Progenitor cell of endocrine pancreas (in vitro differentiated cells): Measurements from ENCODE around the gene OR5K3. TPM values are rescaled to one million over a fixed set of nuclear protein-coding genes. Genes with fewer than 3 reads are reported as not detected.

Source experiments
- DNase-seq: peaks from one replicate; pipeline ENCODE4 v3.0.0; 2021; ENCODE audit warnings: low spot score; ENCODE audit not compliant: unreplicated experiment
- H3K27ac Mint-ChIP-seq: 2 replicates; pipeline ENCODE4 v1.8.0; 2021; ENCODE audit warnings: mild to moderate bottlenecking, moderate library complexity, mixed read lengths
- H3K27me3 Mint-ChIP-seq: 2 replicates; pipeline ENCODE4 v1.8.0; 2021; ENCODE audit warnings: mixed read lengths
- H3K36me3 Mint-ChIP-seq: 2 replicates; pipeline ENCODE4 v1.8.0; 2022; ENCODE audit warnings: mixed read lengths; ENCODE audit not compliant: insufficient read depth
- H3K4me1 Mint-ChIP-seq: 2 replicates; pipeline ENCODE4 v1.8.0; 2021; ENCODE audit warnings: low read depth, mixed read lengths
- H3K4me3 Mint-ChIP-seq: 2 replicates; pipeline ENCODE4 v1.8.0; 2021; ENCODE audit warnings: low read depth, mild to moderate bottlenecking, moderate library complexity, mixed read lengths
- H3K9me3 Mint-ChIP-seq: 2 replicates; pipeline ENCODE4 v1.8.0; 2021; ENCODE audit warnings: low read depth, mixed read lengths
- total RNA-seq: library from RNA; stranded (reverse); gene quantifications from 2 replicates; pipeline ENCODE4 v1.2.1, GENCODE V29; 2021
- TF ChIP-seq, protein P1 (sequence below): fragments of 200-600 bp; sonication (generic); IDR thresholded peaks from one replicate; pipeline ENCODE4 v1.5.0; 2021; ENCODE audit warnings: antibody characterized with exemption, mild to moderate bottlenecking; ENCODE audit not compliant: unreplicated experiment

The OR5K3 gene
- total RNA-seq, 1 donor from 2014 or later = not detected

DNA sequence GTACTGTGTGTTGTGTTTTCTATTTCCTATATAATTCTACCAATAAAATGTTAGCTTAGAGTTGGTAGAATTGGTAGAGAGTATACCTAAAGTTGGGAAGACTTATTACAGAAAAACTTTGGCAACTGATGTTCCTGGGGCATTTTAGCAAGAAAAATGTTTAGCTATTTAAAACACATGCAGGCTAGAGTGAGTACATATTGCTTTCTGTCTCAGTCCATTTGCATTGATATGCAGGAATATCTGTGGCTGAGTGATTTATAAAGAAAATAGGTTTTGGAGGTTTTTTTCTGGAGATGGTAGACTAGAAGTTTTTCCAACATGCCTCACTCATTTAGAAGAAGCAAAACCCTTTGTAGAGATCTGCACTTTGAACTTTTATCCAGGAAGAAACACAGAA lies 42.1 kb downstream of the OR5K3 start:
- H3K4me1 Mint-ChIP-seq = no peaks in the 10 kb centered on the region
- H3K27ac Mint-ChIP-seq = no peak overlapping the region
- TF ChIP-seq, protein P1, sequence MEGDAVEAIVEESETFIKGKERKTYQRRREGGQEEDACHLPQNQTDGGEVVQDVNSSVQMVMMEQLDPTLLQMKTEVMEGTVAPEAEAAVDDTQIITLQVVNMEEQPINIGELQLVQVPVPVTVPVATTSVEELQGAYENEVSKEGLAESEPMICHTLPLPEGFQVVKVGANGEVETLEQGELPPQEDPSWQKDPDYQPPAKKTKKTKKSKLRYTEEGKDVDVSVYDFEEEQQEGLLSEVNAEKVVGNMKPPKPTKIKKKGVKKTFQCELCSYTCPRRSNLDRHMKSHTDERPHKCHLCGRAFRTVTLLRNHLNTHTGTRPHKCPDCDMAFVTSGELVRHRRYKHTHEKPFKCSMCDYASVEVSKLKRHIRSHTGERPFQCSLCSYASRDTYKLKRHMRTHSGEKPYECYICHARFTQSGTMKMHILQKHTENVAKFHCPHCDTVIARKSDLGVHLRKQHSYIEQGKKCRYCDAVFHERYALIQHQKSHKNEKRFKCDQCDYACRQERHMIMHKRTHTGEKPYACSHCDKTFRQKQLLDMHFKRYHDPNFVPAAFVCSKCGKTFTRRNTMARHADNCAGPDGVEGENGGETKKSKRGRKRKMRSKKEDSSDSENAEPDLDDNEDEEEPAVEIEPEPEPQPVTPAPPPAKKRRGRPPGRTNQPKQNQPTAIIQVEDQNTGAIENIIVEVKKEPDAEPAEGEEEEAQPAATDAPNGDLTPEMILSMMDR = no peak
- no peaks in the 10 kb centered on the region for H3K27me3 Mint-ChIP-seq
- H3K4me3 Mint-ChIP-seq = no peak overlapping the region
- peaks cover 20% of the 10 kb centered on the region for H3K9me3 Mint-ChIP-seq
- DNase-seq = no peak
- no peaks in the 10 kb centered on the region for H3K36me3 Mint-ChIP-seq

DNA sequence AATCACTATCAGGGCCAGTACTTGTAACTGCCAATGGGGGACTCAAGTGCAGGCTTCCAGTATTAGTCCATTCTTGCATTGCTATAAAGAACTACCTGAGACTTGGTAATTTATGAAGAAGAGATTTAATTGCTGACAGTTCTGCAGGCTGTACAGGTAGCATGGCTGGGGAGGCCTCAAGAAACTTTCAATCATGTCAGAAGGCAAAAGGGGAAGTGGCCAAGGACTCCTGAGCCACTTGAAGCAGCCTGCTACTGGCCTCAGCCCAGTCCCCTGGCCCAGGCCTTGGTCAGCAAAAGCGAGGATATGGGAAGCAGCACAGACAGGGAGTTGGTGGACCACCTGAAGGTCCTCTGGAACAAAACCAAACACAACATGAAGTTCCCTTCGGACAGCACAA lies 43.3 kb downstream of the OR5K3 start:
- Mint-ChIP-seq H3K27ac (no peak overlapping the region), H3K36me3 (no peaks in the 10 kb centered on the region), H3K27me3 (no peaks in the 10 kb centered on the region), H3K4me3 (no peak overlapping the region), H3K9me3 (peaks cover 20% of the 10 kb centered on the region), H3K4me1 (no peaks in the 10 kb centered on the region)
- TF ChIP-seq, protein P1 = no peak
- no peak for DNase-seq

DNA sequence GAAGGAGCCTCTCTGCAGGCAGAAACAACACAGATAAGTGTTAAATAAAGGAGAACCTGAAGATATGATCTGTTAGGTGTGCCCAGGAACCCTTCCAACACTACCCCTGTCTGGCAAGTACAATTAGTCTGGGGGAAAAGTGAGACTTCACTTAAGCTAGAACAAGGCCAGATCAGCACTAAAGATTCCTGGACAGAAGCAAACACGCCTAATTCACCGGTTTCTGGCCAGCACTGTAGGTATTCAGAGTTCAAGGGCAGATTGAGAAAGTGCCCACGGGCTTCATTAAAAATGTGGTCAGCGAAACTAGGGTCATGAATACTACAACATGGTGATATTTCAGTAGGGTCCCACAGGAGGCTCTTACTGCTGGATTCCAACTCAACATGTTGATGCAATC lies 43.9 kb downstream of the OR5K3 start:
- Mint-ChIP-seq H3K36me3 (no peaks in the 10 kb centered on the region), H3K9me3 (peaks cover 14% of the 10 kb centered on the region), H3K27me3 (no peaks in the 10 kb centered on the region), H3K27ac (no peak overlapping the region), H3K4me3 (no peak overlapping the region), H3K4me1 (no peaks in the 10 kb centered on the region)
- TF ChIP-seq, protein P1 = no peak
- no peak for DNase-seq

DNA sequence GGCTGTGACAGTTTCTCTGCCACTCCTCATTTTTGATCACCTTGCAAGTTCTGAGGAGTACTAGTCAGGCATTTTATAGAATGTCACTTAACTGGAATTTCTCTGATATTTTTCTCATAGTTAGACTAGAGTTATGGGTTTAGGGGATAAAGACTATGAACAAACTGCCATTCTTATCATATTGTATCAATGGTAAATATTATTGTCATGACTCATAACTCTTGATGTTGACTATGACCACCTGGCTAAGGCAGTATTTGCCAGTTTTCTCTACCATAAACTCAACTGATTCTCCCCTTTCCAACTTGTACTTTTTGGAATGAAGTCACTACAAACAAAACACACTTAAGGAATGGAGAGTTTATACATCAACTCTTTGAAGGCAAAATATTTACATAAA lies 49.8 kb downstream of the OR5K3 start:
- peaks cover 8% of the 10 kb centered on the region for H3K4me1 Mint-ChIP-seq
- H3K27ac Mint-ChIP-seq = no peak overlapping the region
- TF ChIP-seq, protein P1 = no peak
- no peaks in the 10 kb centered on the region for H3K9me3 Mint-ChIP-seq
- H3K4me3 Mint-ChIP-seq = no peak overlapping the region
- no peaks in the 10 kb centered on the region for H3K27me3 Mint-ChIP-seq
- no peak for DNase-seq
- H3K36me3 Mint-ChIP-seq = no peaks in the 10 kb centered on the region

Other genes starting within 250 kb of the OR5K3 start
- gene OR5H14, start 243.2 kb upstream of the OR5K3 start, total RNA-seq = not detected in 2 replicates
- gene OR5H15, start 224.0 kb upstream of the OR5K3 start, total RNA-seq = not detected in 2 replicates
- not detected in 2 replicates for gene OR5H6, start 126.4 kb upstream of the OR5K3 start, total RNA-seq
- not detected in 2 replicates for gene OR5H2, start 108.2 kb upstream of the OR5K3 start, total RNA-seq
- gene OR5K4, start 36.8 kb upstream of the OR5K3 start, total RNA-seq = not detected in 2 replicates
- gene OR5K1, start 72.5 kb downstream of the OR5K3 start, total RNA-seq = not detected in 2 replicates
- gene OR5K2, start 107.0 kb downstream of the OR5K3 start, total RNA-seq = not detected in 2 replicates
- 100 and 101 TPM in 2 replicates for gene CLDND1, start 132.2 kb downstream of the OR5K3 start, total RNA-seq
- not detected in 2 replicates for gene GPR15, start 141.3 kb downstream of the OR5K3 start, total RNA-seq
- 20.4 and 24.4 TPM in 2 replicates for gene CPOX, start 202.9 kb downstream of the OR5K3 start, total RNA-seq